HG03354 (cell line): ENCODE data around the gene MYL4.

Experiments used
- ATAC-seq: cut with Tn5 transposase; IDR thresholded peaks from one replicate; pipeline ENCODE4 v1.9.1; 2021; ENCODE audit warnings: mild to moderate bottlenecking; ENCODE audit not compliant: unreplicated experiment, poor library complexity, severe bottlenecking

MYL4 gene

GRCh38 chr17:47238321-47239010 is 29.3 kb downstream of the MYL4 start:
- no peak for ATAC-seq

- ATAC-seq: no peak
These were observed 30.4 kb downstream of the MYL4 start for GRCh38 chr17:47239619-47239966.

- ATAC-seq: no peak
These were observed 31.0 kb downstream of the MYL4 start for GRCh38 chr17:47239967-47240651.

GRCh38 chr17:47240806-47241205 is 31.7 kb downstream of the MYL4 start:
- ATAC-seq: no peak

GRCh38 chr17:47242648-47243047 is 33.5 kb downstream of the MYL4 start:
- no peak for ATAC-seq

GRCh38 chr17:47243737-47244598 is 34.8 kb downstream of the MYL4 start:
- no peak for ATAC-seq

GRCh38 chr17:47244697-47245096 is 35.5 kb downstream of the MYL4 start:
- ATAC-seq: no peak

- ATAC-seq: no peak
These were observed 37.0 kb downstream of the MYL4 start for GRCh38 chr17:47246120-47246519.

- no peak for ATAC-seq
These were observed 41.7 kb downstream of the MYL4 start for GRCh38 chr17:47250855-47251254.

- no peak for ATAC-seq
These were observed 42.3 kb downstream of the MYL4 start for GRCh38 chr17:47251421-47251940.

- no peak for ATAC-seq
These were observed 43.1 kb downstream of the MYL4 start for GRCh38 chr17:47252209-47252608.

GRCh38 chr17:47252766-47253512 is 43.8 kb downstream of the MYL4 start:
- no peak for ATAC-seq

GRCh38 chr17:47253541-47254402 is 44.6 kb downstream of the MYL4 start, which contains the start of gene ITGB3:
Gene ITGB3, plus strand, starts transcription at chr17:47253827. Its CDS starts 35 bp downstream, at chr17:47253862.
- peak; percentile 88 for ATAC-seq

GRCh38 chr17:47254403-47254943 is 45.3 kb downstream of the MYL4 start:
- no peak for ATAC-seq

- no peak for ATAC-seq
These were observed 48.6 kb downstream of the MYL4 start for GRCh38 chr17:47257651-47258339.

GRCh38 chr17:47262586-47262985 is 53.4 kb downstream of the MYL4 start:
- no peak for ATAC-seq

GRCh38 chr17:47264166-47264565 is 55.0 kb downstream of the MYL4 start:
- ATAC-seq: no peak

- no peak for ATAC-seq
These were observed 56.9 kb downstream of the MYL4 start for GRCh38 chr17:47265983-47266541.
